DND-41 (cell line): Measurements from ENCODE around the gene PACS1.
A peak's percentile ranks its signal among the peaks of the same experiment; 100 is the strongest.

ENCODE experiments used
- EZH2 ChIP-seq: IDR thresholded peaks from 3 replicates; pipeline ENCODE4 v1.6.1; 2012; ENCODE audit warnings: borderline replicate concordance, low read depth, mild to moderate bottlenecking, moderate library complexity, low read length, inconsistent platforms; ENCODE audit not compliant: severe bottlenecking
- TF ChIP-seq, protein P1 (sequence below): IDR thresholded peaks from 2 replicates; pipeline ENCODE4 v1.5.1; 2012; ENCODE audit warnings: borderline replicate concordance, low read length, moderate library complexity, mild to moderate bottlenecking; ENCODE audit not compliant: poor library complexity, severe bottlenecking; ENCODE audit errors: extremely low read depth

DNA sequence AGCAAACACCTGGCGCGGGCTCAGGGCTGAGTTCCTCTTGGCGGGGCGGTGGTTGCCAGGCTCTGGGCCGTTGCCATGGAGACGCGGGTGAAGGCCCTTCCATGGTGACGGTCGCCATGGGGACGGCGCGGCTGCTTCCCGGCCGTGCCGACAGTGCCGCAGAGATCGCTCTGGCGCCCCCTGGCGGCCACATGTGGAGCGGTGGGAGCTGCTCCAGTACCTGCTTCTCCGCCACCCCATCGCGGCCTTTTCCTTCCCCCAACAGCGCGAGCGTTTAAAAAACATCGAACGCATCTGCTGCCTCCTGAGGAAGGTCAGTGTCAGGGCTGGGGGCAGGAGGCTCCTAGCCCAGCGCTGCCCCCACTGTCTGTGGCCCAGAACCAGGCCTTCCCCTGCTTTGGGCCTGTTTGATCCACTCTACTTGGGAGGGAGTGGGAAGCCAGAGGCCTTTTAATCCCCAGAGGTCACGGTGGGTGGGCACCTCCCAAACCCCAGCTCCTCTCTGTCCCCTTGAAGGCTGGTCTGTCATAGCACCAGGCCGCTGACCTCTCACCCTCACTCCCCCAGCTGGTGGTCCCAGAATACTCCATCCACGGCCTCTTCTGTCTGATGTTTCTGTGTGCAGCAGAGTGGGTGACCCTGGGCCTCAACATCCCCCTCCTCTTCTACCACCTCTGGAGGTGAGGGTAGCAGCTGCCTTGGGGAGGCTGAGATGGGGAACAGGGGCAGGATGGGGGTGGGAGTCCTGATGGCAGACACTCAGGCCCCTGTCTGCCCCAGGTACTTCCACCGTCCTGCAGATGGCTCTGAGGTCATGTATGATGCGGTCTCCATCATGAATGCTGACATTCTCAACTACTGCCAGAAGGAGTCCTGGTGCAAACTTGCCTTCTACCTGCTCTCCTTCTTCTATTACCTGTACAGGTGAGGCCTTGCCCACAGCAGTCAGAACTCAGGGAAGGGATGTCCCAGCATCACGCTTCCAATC is 212.7 kb downstream of the PACS1 start:
- TF ChIP-seq, protein P1, sequence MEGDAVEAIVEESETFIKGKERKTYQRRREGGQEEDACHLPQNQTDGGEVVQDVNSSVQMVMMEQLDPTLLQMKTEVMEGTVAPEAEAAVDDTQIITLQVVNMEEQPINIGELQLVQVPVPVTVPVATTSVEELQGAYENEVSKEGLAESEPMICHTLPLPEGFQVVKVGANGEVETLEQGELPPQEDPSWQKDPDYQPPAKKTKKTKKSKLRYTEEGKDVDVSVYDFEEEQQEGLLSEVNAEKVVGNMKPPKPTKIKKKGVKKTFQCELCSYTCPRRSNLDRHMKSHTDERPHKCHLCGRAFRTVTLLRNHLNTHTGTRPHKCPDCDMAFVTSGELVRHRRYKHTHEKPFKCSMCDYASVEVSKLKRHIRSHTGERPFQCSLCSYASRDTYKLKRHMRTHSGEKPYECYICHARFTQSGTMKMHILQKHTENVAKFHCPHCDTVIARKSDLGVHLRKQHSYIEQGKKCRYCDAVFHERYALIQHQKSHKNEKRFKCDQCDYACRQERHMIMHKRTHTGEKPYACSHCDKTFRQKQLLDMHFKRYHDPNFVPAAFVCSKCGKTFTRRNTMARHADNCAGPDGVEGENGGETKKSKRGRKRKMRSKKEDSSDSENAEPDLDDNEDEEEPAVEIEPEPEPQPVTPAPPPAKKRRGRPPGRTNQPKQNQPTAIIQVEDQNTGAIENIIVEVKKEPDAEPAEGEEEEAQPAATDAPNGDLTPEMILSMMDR, result peak; percentile 95
- TF ChIP-seq EZH2, result no peak
